ENCODE data around the gene PPP2R5D.

The PPP2R5D gene

DNA sequence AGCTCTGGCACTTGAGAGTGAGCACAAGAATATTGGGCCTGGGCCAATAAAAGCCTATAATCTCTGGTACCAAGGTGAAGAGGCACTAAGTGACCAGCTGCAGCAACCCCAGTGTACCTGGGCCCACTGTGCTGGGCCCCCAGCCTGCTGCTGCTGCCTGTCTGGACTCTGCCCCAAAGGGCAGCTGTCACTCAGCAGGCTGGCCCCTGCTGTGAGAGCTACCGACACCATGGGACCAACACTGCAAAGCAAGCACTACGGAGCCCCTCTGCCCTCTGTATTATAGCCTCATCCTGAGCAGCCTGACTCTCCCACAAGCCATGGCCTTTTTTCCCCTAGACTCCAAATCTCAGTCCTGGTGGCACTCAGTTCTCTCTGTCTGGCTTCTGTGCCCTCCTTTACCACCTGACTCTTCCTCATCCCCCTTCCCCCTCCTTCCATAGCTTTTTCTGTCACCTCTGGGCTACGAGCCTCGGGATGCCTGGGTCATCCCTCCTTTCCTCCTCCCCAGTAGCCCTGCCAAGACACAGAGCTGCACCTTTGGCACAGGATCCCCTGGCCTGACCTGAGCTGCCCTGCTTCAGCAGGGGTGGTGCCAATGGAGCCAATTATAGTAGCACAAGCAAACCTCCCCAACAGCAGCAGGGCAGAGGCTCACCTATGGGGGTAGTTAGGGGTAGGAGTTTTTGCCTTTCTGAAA is 51.3 kb downstream of the PPP2R5D start:
- Histone ChIP-seq H3K9ac (ENCODE audit: low read depth, low read length, poor library complexity, severe bottlenecking) (no peak overlapping the region), H2AFZ (ENCODE audit: low read length) (no peak overlapping the region), H3K9me2 (replicated peaks; ENCODE audit: low read depth, low read length) (no peaks in the 10 kb centered on the region), H3K4me3 (ENCODE audit: low read length, poor library complexity, severe bottlenecking) (no peak overlapping the region), H4K20me1 (ENCODE audit: insufficient read depth, low read length, poor library complexity, severe bottlenecking) (no peaks in the 10 kb centered on the region), H3K9me3 (ENCODE audit: insufficient read depth, low read depth, low read length) (no peaks in the 10 kb centered on the region), H3K4me1 (ENCODE audit: insufficient read depth, low read length, poor library complexity, severe bottlenecking) (no peaks in the 10 kb centered on the region), H3K79me2 (ENCODE audit: insufficient read depth, low read length) (no peaks in the 10 kb centered on the region), H3F3A (ENCODE audit: low read depth) (no peaks in the 10 kb centered on the region), H3K27me3 (ENCODE audit: insufficient read depth, low read length, poor library complexity, severe bottlenecking) (no peaks in the 10 kb centered on the region), H3K36me3 (ENCODE audit: insufficient read depth, low read length) (peaks cover 12% of the 10 kb centered on the region; the same call in 1 of the 2 replicates), H3K4me2 (ENCODE audit: low read depth, low read length, poor library complexity, severe bottlenecking) (no peak overlapping the region)
- TF ChIP-seq, protein P1, sequence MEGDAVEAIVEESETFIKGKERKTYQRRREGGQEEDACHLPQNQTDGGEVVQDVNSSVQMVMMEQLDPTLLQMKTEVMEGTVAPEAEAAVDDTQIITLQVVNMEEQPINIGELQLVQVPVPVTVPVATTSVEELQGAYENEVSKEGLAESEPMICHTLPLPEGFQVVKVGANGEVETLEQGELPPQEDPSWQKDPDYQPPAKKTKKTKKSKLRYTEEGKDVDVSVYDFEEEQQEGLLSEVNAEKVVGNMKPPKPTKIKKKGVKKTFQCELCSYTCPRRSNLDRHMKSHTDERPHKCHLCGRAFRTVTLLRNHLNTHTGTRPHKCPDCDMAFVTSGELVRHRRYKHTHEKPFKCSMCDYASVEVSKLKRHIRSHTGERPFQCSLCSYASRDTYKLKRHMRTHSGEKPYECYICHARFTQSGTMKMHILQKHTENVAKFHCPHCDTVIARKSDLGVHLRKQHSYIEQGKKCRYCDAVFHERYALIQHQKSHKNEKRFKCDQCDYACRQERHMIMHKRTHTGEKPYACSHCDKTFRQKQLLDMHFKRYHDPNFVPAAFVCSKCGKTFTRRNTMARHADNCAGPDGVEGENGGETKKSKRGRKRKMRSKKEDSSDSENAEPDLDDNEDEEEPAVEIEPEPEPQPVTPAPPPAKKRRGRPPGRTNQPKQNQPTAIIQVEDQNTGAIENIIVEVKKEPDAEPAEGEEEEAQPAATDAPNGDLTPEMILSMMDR (conservative IDR thresholded peaks at IDR 0.05; ENCODE audit: low read length) = no peak
- no peak for TF ChIP-seq EZH2phosphoT487 (IDR thresholded peaks at IDR 0.05; ENCODE audit: borderline replicate concordance)

DNA sequence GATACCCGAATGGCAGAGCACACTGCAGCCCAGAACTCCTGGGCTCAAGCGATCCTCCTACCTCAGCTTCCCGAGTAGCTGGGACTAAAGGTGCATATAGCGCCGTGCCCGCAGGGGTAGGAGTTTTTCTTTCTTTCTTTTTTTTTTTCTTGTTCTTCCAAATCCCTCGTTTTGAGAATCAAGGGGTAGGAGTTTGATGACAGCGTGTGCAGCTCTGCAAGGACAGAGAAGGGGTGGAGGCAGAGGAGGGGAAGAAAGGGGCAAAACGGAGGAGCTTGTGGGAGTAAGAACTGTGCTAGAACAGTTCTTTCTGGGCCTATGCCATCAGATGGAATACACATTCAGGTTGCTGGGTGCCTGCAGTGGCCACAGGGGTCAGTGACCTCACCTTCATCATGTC is 52.3 kb downstream of the PPP2R5D start:
- Histone ChIP-seq H3K36me3 (ENCODE audit: insufficient read depth, low read length) (peaks cover 12% of the 10 kb centered on the region; the same call in 1 of the 2 replicates), H3K4me1 (ENCODE audit: insufficient read depth, low read length, poor library complexity, severe bottlenecking) (no peaks in the 10 kb centered on the region), H3K27me3 (ENCODE audit: insufficient read depth, low read length, poor library complexity, severe bottlenecking) (no peaks in the 10 kb centered on the region), H3K79me2 (ENCODE audit: insufficient read depth, low read length) (no peaks in the 10 kb centered on the region), H2AFZ (ENCODE audit: low read length) (no peak overlapping the region), H3F3A (ENCODE audit: low read depth) (no peaks in the 10 kb centered on the region), H3K4me3 (ENCODE audit: low read length, poor library complexity, severe bottlenecking) (no peak overlapping the region), H3K9me3 (ENCODE audit: insufficient read depth, low read depth, low read length) (no peaks in the 10 kb centered on the region), H3K9ac (ENCODE audit: low read depth, low read length, poor library complexity, severe bottlenecking) (no peak overlapping the region), H3K9me2 (replicated peaks; ENCODE audit: low read depth, low read length) (no peaks in the 10 kb centered on the region), H4K20me1 (ENCODE audit: insufficient read depth, low read length, poor library complexity, severe bottlenecking) (no peaks in the 10 kb centered on the region), H3K4me2 (ENCODE audit: low read depth, low read length, poor library complexity, severe bottlenecking) (no peak overlapping the region)
- TF ChIP-seq, protein P1 (conservative IDR thresholded peaks at IDR 0.05; ENCODE audit: low read length) = no peak
- no peak for TF ChIP-seq EZH2phosphoT487 (IDR thresholded peaks at IDR 0.05; ENCODE audit: borderline replicate concordance)

DNA sequence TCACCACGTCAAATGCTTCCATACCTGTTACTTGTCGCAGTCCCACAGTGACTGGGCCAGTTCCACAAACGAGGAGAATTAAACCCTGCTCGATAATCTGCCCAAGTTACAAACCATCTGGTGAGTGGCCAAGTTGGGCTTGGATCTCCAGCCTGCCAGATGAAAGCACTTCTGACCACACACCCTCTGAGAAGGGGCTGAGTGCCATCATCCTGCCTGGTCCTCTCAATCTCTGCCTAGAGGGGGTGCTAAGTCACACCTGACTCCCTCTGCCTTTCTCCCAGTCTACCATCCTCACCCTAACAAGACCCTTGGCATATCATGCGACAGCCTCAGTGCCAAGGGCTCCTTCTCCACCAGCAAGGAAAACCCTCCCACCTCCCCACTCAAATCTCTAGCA is 52.8 kb downstream of the PPP2R5D start:
- H3K4me3 ChIP-seq (ENCODE audit: low read length, poor library complexity, severe bottlenecking) = no peak overlapping the region
- no peak overlapping the region for H3K4me2 ChIP-seq (ENCODE audit: low read depth, low read length, poor library complexity, severe bottlenecking)
- no peaks in the 10 kb centered on the region for H3K27me3 ChIP-seq (ENCODE audit: insufficient read depth, low read length, poor library complexity, severe bottlenecking)
- H3K79me2 ChIP-seq (ENCODE audit: insufficient read depth, low read length) = no peaks in the 10 kb centered on the region
- H3K9me3 ChIP-seq (ENCODE audit: insufficient read depth, low read depth, low read length) = no peaks in the 10 kb centered on the region
- H3K9ac ChIP-seq (ENCODE audit: low read depth, low read length, poor library complexity, severe bottlenecking) = no peak overlapping the region
- no peak for TF ChIP-seq EZH2phosphoT487 (IDR thresholded peaks at IDR 0.05; ENCODE audit: borderline replicate concordance)
- TF ChIP-seq, protein P1 (conservative IDR thresholded peaks at IDR 0.05; ENCODE audit: low read length) = no peak
- H2AFZ ChIP-seq (ENCODE audit: low read length) = no peak overlapping the region
- peaks cover 12% of the 10 kb centered on the region; the same call in 1 of the 2 replicates for H3K36me3 ChIP-seq (ENCODE audit: insufficient read depth, low read length)
- H3K9me2 ChIP-seq (replicated peaks; ENCODE audit: low read depth, low read length) = no peaks in the 10 kb centered on the region
- no peaks in the 10 kb centered on the region for H4K20me1 ChIP-seq (ENCODE audit: insufficient read depth, low read length, poor library complexity, severe bottlenecking)
- no peaks in the 10 kb centered on the region for H3F3A ChIP-seq (ENCODE audit: low read depth)
- no peaks in the 10 kb centered on the region for H3K4me1 ChIP-seq (ENCODE audit: insufficient read depth, low read length, poor library complexity, severe bottlenecking)
